GM19372 (cell line): ENCODE results near the gene CLDN18.
A peak's percentile ranks its signal among the peaks of the same experiment; 100 is the strongest.

ENCODE experiments used
- ATAC-seq: cut with Tn5 transposase; IDR thresholded peaks from one replicate; pipeline ENCODE4 v1.9.1; 2021; ENCODE audit warnings: mild to moderate bottlenecking, low read depth, moderate library complexity; ENCODE audit not compliant: unreplicated experiment

The CLDN18 gene

DNA sequence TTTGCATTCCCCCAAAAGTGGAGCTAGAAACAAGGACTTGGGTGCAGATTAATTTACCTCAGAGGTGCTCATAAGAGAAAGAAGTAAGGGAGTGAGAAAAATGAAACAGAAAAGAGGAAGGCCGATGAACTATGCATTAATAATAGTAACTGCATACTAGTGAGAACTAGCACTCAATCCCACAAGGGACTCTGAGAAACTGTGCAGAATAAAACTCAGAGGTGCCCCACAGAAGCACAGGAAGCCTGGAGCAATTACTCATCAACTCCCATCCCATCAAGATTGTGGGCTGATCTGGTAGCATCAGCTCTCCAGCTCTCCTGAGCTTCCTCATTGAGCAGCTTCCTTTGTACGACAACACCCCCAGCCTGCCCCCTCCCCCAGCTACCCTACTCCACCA is 50.8 kb downstream of the CLDN18 start:
- peak; percentile 60 for ATAC-seq

DNA sequence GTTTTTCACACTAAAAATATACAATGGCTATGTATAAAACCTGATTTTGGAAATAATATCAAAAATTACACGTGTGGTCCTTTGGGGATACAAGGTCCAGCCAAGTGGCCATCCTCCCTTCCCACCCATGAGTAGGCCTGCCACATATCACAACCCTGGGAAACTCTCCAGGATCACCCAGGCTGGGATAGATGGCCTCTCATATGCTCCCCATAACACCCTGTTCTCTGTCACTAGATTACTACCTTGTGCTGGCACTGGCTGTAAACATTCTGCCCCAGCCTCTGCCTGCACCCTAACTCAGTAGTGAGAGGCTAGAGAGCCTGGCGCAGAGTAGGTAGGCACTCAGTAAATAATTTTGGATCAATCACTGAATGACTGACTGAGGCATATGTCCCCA is 52.1 kb downstream of the CLDN18 start:
- no peak for ATAC-seq

- ATAC-seq: no peak
Observed at GRCh38 chr3:138062626-138063025, 52.7 kb downstream of the CLDN18 start.

GRCh38 chr3:138063416-138063815 is 53.5 kb downstream of the CLDN18 start:
- no peak for ATAC-seq

- ATAC-seq: no peak
Observed at GRCh38 chr3:138065949-138066348, 56.0 kb downstream of the CLDN18 start.

DNA sequence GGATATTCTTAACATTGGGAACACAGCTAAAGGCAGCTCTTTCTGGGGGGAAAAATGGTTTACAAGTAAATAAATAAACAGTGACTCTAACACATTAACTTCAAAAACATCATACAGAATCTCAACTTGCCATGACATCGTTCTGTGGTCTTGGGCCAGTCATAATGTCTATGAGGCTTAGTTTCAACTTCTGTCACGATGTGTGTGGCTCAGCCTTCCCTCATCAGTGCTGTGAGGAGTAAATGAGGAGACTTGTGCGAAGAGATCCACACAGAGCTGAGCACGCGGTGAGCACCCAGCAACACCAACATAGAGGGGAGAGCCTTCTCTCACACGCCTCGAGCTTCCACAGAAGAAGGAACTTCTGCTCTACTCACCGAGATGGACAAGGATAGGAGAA is 56.4 kb downstream of the CLDN18 start:
- peak; percentile 79 for ATAC-seq

GRCh38 chr3:138066972-138067371 is 57.0 kb downstream of the CLDN18 start:
- no peak for ATAC-seq

GRCh38 chr3:138068046-138068445 is 58.1 kb downstream of the CLDN18 start:
- no peak for ATAC-seq

- peak; percentile 72 for ATAC-seq
Observed at GRCh38 chr3:138068579-138069174, 58.7 kb downstream of the CLDN18 start.

- no peak for ATAC-seq
Observed at GRCh38 chr3:138070006-138070405, 60.0 kb downstream of the CLDN18 start.

GRCh38 chr3:138072796-138073195 is 62.8 kb downstream of the CLDN18 start:
- ATAC-seq: no peak

DNA sequence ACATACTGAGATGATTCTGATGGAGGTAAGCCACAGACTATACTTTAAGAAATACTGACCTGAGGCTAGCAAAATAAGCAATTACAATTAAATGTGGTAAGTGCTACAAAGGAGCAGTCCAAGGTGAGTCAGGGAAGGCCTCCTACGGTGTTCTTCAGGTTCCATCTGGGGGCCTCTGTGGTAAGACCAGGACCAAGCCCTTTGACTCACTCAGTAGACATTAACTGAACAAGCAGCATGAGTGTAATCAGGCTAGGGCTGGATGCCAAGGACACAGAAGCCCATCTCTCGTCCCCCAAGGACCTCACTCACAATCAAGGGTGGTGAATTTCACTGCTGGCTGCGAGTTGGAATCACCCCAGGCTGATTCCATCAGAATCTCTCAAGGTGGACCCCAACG is 68.1 kb downstream of the CLDN18 start:
- ATAC-seq: no peak

GRCh38 chr3:138078901-138079344 is 69.0 kb downstream of the CLDN18 start:
- ATAC-seq: no peak

DNA sequence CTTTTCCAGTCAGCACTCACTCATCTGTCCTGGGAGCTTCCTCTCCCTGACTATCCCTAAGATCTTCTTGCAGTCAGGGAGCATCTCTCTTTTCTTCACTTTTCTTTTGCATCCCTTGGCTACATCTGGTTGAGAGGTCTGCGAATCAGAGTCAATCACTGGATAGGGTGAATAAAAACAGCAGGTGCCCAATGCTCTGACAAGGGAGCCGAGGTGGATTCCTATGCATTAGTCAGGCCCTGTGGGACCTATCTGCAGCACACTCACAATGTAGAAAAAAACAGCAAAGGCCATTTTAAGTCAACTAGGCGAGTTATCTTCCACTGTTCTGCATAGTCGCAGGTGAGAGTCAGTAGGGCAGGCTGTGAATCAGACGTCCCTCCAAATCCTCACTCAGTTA is 69.9 kb downstream of the CLDN18 start:
- no peak for ATAC-seq

GRCh38 chr3:138081371-138082084 is 71.6 kb downstream of the CLDN18 start:
- ATAC-seq: no peak

DNA sequence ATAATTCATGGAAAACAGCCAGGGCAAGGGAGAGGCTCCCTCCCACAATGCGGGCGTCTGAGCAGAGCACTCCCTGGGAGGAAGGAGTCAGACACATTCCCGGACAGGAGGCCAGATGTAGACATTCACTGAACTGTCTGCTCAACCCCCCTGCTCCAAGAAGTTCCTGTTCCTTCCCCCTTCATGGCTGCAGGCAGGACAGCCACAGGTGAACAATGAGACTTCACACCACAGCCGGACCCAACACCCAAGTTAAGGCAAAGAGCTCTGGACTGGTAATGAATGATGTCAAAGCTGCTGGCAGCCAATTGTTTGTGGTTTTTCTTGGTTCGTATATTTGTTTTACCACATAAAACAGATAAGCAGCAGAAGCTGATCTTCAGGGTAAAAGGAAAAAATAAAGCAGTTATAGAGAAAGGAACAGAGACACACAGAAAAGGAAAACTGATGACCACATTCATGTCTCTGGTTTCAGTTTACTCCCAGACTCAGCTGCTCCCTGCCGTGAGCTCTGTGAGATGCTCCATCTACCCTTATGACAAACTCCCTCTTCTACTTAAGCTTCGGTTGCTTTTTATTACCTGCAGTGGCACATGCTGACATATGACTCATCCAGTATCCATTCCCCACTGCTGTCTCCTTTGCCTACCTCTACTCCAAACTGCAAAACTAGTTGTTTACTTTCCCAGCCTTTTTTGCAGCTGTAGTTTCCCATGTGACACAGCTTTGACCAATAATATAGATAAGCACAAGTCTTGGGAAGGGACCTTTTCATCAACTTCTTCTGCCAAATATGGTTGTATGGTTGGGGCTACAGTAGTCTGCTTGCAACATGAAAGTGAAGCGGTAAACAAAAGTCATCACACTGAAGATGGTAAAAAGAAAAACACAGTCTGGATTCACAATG is 72.4 kb downstream of the CLDN18 start:
- peak; percentile 52 for ATAC-seq

GRCh38 chr3:138082992-138083386 is 73.0 kb downstream of the CLDN18 start:
- ATAC-seq: peak; percentile 17
